Measurements from ENCODE around the gene KIFC1.
A peak's percentile ranks its signal among the peaks of the same experiment; 100 is the strongest.

The KIFC1 gene

DNA sequence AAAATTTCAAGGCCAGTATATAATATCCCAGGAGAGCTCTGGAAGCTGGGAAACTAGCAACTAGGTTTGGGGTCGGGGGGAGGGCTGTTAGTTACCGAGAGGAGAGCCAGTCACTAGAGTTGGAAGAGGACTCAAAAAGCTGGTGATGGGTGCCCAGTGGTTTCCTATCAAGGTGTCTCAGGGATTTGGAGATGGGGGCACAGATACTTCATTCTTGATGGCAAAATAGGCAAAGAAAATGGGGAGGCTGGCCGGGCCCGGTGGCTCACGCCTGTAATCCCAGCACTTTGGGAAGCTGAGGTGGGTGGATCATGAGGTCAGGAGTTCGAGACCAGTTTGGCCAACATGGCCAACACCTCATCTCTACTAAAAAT is 20.0 kb downstream of the KIFC1 start:
- no peak for DNase-seq

DNA sequence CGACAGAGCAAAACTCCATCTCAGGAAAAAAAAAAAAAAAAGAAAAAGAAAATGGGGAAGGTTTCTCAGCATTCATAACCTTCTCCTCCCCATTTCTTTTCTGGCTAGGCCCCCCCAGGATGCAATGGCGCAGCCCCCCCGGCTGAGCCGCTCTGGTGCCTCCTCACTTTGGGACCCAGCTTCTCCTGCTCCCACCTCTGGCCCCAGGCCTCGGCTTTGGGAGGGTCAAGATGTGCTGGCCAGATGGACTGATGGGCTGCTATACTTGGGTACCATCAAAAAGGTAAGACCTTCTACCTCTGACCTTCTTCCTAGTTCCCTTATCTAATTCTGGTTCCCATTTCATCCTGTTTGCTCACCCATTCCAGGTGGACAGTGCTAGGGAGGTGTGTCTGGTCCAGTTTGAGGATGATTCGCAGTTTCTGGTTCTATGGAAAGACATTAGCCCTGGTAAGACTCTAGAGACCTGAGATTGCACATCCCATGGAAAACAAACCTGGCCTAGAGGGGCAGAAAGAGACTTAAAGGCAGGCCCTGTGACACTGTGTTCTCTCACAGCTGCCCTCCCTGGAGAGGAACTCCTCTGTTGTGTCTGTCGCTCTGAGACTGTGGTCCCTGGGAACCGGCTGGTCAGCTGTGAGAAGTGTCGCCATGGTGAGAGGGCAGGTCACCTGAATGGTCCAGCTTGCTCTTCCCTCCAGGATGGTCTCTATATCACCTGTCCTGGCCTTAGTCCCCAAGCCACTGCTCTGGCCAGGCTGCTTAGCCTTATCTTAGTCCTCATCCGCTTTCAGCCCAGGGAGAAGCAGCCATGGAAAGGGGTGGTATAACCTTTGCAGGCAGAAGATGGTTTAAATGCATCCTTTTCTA is 20.8 kb downstream of the KIFC1 start:
- no peak for DNase-seq

DNA sequence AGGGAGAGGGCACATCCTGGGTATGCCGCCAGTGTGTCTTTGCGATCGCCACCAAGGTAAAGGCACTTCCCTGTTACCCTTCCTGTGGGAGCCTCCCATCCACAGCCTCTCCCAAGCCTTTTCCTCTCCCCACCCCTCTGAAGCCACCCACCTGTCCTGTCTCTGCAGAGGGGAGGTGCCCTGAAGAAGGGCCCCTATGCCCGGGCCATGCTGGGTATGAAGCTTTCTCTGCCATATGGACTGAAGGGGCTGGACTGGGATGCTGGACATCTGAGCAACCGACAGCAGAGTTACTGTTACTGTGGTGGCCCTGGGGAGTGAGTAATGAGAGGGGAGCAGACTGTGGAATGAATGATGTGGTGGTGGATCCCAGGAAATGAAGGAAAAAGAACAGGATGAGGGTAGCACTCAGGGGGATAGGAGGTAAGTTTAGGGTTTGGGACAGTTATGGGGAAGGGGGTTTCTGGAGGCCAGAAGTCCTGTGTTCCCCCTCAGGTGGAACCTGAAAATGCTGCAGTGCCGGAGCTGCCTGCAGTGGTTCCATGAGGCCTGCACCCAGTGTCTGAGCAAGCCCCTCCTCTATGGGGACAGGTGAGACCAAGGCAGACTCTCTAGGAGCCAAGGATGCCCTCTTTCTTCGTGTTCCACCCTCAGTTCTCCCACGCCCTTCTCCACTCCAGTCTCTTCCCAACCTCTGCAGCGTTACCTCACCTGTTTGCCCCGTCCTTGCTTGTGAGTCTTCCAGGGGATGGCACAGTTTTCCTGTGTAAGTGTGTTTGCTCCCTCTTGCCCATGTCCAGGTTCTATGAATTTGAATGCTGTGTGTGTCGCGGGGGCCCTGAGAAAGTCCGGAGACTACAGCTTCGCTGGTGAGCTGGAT is 21.9 kb downstream of the KIFC1 start:
- no peak for DNase-seq

DNA sequence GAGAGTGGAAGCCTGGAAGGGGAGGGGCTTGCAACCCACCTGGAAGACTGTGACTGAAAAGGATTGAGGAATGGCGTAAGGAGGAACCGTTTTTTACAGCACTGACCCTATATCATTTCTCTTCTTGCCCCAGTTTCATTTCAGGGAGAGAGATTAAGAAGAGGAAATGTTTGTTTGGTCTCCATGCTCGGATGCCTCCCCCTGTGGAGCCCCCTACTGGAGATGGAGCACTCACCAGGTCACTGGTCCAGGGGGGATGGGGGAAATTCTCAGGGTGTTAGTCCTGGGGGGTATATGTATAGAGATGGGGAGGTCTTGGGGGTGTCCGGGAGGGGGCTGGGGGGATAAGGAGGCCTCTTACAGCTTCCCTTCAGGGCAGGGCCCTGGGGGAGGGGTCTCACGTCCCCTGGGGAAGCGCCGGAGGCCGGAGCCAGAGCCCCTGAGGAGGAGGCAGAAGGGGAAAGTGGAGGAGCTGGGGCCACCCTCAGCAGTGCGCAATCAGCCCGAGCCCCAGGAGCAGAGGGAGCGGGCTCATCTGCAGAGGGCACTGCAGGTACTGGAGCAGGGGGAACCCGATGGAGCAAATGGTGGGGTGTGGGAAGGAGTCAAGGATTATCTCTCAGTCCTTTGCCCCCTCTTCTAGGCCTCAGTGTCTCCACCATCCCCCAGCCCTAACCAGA is 23.1 kb downstream of the KIFC1 start:
- peak; percentile 27 for DNase-seq

DNA sequence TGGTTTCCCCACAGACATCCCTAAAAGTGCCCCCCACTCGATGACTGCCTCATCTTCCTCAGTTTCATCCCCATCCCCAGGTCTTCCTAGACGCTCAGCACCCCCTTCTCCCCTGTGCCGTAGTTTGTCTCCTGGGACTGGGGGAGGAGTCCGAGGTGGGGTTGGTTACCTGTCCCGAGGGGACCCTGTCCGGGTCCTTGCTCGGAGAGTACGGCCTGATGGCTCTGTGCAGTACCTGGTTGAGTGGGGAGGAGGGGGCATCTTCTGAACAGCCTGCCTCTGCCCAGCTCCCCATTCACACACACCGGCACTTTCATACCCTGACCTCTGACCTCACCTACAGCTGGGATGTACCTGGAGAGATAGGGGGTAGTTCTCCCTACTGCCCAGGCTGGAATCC is 24.2 kb downstream of the KIFC1 start:
- no peak for DNase-seq

DNA sequence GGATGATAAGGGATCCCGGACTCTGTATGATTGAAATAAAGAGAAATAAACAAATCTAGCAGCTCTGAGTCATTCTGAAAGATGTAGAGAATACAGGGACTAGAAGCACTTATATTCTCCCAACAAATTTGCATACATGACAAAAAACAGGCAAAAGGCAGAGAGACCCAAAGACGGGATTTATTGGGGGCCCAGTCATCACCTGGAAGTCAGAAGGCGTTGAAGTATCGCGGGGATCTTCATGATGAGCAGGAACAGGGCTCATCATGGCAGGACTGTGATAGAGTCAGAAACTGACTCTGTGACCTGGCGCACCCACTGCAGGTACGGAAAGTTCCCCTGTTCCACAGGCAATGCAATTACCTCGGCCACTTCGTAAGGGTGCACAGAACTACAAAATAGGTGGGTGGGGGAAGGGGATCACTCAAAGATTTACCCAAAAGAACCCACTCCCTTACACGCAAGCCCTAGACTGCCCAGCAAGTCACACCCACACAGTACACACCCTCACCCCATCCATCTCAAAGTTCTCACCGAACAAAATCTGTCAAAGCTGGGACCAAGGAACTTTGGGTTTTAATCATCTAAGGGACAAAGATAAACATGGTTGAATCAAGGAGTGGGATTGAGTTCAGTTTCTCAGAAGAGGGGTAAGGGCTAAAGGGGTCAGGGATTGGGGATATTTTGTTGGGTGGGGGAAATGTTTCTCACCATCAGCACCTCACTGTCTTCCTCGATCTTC is 24.9 kb downstream of the KIFC1 start:
- no peak for DNase-seq

DNA sequence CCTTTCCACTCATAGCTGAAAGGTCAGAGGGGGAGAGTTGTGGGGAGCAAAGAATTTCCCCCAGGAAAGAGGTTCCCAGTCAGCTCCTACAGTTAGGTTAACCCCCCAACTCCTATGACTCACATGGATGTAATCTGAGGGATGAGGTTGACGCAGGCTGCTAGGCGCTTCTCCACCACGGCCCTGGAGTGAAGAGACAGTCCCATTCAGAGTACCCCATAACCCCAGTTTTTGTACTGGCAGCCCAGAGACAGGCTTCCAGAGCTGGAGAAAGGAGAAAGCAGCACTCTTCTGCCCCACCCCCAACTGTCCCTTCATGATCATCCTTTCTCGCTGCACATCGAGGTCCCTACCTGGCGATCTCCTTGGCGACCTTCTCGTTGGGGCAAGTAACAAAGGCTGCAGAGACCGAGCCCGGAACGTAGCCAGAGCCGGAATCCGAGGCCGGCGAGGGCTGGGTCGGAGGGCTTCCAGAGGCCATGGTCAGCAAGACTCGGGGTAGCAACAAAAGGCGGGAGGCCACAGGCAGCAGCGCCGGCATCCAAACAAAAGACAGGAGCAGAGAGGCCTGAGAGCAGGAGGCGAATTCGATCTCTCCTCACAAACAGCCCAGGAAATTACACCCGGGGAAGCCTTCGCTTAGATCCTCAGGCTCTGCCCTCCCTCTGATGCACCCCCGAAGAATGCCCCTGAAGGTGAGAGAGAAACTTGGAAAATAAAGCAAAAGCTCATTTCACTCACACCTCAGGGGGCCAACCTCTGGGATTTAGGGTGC is 25.7 kb downstream of the KIFC1 start:
- DNase-seq: peak; percentile 83

DNA sequence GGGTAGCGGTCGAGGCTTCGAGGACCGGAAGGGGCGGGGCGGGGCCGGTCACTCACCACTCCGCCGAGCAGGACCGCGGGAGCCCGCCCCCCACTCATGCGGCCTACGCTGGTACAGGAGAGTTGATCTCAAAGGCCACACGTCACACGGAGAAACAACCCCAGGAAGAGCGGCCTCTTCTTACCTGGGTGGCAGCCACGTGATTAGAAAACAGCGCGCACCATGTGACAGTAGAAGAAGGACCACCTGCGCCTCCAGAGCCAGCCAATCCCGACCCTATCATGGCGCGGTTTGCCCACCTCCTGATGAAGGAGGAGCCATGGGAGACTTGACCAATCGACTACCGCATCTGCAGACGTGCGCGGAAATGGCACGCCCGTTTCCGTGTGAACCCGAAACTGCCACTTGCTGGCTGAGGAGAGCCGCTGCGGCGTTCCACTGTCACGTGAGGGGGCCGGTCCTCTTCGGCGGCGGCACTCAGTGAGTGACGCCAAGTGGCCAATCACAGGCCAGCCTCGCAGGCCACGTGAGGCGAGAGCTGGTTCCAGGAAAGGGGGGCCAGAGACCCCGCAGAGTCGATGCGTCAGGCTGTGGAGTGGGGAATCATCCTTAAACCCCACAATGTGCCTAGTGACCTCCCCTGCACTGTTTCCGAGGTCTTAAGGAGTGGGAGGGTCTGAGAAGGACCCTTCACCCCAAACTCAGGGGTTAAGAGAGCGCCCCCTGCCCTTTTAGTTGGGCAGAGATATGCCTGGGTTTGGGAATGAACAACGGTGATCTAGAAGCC is 26.5 kb downstream of the KIFC1 start, which contains the start of gene CUTA:
TSS of gene CUTA (minus strand) at position 205 of the 787 bp plus-strand sequence. CDS start at position 98, 107 bp downstream.
- DNase-seq: peak; percentile 100

DNA sequence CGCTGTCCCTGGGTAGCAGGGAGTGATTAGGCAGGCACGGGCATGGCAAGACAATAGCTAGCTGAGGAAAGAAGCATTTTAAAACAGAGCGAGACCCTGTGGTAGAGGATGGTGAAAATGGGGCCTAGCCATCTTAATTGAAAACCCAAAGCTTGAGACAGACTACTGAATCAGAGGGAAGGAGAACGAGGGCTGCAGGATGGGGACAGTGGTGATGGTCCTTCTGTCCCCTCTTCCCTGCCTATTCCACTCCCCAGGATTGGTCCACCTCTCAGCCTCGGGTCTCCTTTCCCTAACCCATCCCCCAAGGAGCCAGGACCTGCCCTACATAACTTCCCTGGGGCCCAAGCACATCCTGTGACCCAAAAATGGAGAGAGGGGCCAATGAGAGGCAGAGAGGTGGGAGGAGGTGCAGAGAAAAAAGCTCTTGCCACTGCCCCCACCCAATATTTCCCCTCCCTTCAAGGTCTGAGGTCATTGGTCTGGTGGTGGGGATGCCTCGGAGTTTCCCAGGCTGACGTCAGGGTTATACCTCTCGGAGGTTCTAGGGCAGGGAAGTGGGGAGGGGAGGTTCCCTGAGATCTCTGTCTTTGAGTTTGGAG is 27.2 kb downstream of the KIFC1 start:
- peak; percentile 18 for DNase-seq

DNA sequence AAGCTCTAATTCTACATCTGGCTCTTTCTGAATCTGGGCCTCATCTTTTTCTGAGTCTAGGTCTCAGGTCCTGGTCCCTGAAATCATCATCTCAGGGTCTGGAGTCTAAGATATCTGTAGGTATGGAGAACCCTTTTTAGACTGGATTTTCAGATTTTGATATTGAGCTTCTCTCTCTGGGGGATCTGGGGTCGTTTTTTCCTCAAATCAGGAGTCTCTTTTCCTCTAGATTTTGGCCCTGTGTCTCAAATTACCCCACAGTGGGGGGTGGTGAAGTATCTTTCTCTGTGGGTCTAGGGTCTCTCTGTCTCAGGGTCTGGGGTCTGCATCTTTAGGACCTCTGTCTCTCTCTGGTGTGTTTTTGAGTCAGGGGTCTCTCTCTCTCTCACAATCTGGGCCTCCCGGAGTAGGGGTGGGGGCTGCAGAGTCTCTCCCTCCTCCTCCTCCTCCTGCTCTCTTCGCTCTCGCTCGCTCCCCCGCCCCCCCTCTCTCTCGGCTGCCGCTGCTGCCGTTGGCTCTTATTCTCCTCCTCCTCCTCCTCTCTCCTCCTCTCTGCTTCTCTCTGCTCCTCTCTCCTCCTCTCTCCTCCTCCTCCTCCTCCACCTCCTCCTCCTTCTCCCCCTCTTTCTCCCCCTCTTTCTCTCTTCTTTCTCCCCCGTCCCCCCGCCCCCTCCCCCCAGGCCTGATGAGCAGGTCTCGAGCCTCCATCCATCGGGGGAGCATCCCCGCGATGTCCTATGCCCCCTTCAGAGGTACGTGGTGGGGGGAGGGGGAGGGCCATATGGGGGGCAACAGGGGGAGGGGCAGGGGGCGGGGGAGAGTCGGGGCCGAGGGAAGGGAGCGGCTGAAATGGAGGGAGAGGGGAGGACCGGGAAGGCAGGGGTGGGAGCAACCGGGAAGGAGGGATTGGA is 28.2 kb downstream of the KIFC1 start, which contains the start of gene SYNGAP1:
TSS of gene SYNGAP1 (plus strand) at position 486 of the 911 bp plus-strand sequence. CDS start at position 686, 200 bp downstream.
- DNase-seq: peak; percentile 79

DNA sequence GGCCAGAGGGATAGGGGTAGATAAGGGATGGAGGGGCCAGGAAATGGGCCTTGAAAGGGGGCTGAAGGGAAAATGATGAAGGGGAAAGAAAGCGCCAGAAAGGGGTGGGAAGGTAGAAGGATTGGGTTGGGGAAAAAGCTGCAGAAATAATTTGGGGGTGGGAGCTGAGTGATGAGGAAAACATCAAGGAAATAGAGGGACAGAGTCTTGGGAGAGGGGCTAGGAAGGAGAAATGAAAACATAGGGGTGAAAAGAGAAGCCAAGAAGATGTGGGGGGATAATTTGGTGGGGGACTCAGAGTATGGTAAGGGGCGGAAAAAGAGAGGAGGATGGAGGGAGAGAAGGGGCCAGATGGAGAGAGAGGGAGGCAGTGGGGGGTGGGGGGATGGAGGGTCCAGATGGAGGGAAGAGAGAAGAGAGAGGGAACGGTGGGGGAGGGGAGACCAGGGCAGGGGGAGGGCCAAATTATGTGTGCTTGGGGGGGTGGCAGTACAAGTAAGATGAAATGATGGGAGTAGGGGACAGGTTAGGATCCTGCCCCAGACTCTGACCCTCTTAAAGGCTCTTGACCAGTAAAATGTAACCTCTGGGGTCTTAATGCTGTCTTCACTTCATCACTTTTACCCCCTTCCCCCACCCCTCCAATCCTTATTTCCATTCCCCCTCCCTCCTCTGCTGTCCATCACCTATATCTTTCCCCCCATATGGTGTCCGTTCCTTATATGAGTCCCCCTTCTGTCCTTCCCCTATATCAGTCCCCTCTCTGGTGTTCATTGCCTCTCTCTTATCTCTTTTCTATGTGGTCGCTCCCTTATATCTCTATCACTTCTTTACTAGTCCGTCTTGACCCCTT is 29.1 kb downstream of the KIFC1 start:
- peak; percentile 37 for DNase-seq

DNA sequence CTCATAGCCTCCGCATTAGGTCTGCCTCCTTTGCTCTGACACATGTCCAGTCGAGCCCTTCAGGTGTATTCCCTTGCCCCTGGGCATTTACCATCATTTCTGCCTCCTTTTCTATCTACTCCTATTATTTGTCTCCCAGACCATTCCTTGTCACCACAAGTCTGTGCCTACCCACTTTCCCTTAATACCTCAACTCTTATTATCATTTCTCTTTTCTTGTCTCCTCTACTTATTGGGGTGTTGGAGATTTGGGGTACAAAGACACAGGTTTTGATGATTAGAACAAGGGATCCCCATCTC is 29.7 kb downstream of the KIFC1 start:
- no peak for DNase-seq

DNA sequence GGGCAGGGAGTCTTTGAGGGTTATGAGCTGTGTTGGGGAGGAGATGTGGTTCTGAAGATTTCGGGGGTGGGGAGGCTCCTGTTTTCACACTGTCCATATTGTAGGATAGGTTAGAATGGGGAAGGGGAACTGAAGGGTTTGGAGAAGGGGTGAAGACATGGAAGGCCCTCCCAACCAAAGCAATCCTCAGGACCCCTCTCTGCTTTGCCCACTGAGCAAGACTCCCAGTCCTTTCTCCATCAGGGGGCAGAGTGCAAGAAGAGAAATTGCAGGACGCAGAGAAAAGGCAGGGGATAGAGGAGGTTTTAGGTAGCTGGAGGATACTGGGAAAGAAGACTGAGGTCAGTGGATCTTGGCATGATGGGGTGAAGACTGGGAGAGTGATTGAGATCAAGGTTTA is 32.2 kb downstream of the KIFC1 start:
- no peak for DNase-seq

DNA sequence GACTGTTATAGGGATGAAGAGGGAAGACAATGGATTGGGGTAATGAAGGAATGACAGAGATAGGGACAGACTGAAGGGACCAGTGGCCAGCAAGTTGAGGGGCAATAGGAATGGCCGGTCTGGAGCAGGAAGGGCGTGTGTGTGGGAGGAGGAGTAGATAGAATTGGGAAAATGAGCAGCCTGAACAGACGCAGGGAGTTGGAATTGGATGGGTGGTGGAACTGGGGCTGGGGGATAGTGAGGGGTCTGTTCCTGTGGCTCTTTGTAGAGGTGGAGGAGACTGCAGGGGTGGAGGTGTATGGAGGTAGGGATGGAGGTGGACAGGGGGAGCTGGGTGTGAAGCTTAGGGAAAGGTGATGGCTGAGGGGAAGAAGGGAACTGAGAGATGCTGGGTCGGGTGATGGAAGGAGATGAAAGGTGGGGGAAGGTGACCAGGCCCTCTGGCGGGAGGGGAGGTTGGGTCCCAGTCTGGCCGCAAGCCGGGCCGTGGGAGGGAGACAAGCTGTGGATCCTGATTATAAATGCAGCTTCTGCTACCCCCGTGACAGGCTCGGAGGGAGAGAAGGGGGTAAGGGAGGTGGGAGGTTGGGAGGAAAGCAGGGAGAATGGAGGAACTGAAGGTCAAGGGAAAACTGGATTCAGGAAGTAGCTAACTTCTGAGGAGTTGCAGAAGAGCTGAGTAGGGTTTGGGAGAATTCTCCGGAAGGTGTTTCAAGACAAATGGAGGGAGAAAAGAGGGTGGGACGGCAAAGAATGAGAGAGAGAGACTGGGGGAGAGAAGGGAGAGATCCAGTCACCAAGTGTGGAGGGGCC is 33.4 kb downstream of the KIFC1 start:
- DNase-seq: no peak

DNA sequence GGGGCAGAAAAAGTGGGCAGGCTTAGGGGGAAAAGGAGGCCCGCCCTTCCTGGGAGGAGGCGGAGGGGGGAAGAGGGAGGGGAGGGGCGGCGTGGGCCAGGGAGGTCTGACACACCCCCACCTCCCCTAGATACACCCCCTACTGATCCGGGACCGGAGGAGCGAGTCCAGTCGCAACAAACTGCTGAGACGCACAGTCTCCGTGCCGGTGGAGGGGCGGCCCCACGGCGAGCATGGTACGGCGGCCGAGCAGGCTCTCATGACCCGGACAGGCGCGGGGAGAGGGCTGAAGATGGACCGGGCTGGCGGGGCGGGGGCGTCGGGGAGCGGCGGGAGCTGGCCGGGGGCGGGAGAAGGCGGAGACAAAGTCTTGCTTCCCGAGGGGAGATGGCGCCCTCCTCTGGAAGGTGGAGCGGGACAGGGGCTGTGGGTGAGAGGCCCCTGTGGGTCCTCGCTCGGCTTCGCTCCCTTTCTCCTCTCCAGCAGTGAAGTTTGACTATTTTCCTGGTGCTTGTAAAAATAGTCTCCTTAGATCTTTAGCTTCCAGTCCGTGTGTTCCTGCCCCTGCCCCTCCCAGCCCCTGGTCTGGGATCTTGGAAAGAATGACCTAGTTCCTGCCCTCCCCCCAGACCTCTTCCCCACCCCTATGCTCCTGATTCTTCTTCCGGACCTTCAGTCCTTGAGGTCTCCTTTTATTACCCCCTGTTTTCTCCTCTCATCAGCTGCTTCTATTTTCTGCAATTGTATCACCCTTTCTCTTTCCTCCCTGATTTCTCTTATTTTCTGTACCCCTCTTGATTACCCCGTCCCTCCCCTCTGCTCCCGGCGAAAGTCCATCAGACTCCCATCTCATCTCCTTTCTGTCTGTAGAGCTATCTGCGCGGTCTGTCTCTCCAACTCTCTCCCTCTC is 34.3 kb downstream of the KIFC1 start:
- peak; percentile 88 for DNase-seq
